ENCODE results near the gene LBP. TPM values are rescaled to one million over a fixed set of nuclear protein-coding genes. Genes with fewer than 3 reads are reported as not detected.
"Not testable (repeated sequence)": the region's sequence is repeated elsewhere in the genome, so short reads cannot be mapped to it uniquely, and the experiment has no call there.

Gene LBP
- total RNA-seq, 3 donors from 2014 or later, result 0.14 to 0.34 TPM; not detected in 1

- Histone ChIP-seq H3K4me1 (ENCODE audit: low read depth) (no peaks in the 10 kb centered on the region), H3K36me3 (ENCODE audit: low read depth) (no peaks in the 10 kb centered on the region), H3K4me3 (no peak overlapping the region), H3K9me3 (no peaks in the 10 kb centered on the region)
- TF ChIP-seq CTCF (IDR thresholded peaks at IDR 0.05), result no peak
- intact Hi-C loops (cut with DNase I, micrococcal nuclease), result loop anchor here in 1 of 2 donors (10.0 kb wide), 1 partner anchor 87 kb away; no protein-coding TSS in a partner anchor
- DNase-seq, result no peak
- ATAC-seq, result no peak
These were observed 34.8 kb upstream of the LBP start for GRCh38 chr20:38311491-38311890.

GRCh38 chr20:38313676-38314075 lies 32.6 kb upstream of the LBP start:
- DNase-seq, result no peak
- H3K9me3 ChIP-seq, result no peaks in the 10 kb centered on the region
- no peaks in the 10 kb centered on the region for H3K36me3 ChIP-seq (ENCODE audit: low read depth)
- H3K4me3 ChIP-seq, result no peak overlapping the region
- no peaks in the 10 kb centered on the region for H3K4me1 ChIP-seq (ENCODE audit: low read depth)
- no peak for TF ChIP-seq CTCF (IDR thresholded peaks at IDR 0.05)
- intact Hi-C loops (cut with DNase I, micrococcal nuclease), result loop anchor here in 1 of 2 donors (10.0 kb wide), 1 partner anchor 89 kb away; no protein-coding TSS in a partner anchor
- ATAC-seq, result no peak

- H3K4me3 ChIP-seq; H3K4me1 ChIP-seq (ENCODE audit: low read depth); DNase-seq; H3K9me3 ChIP-seq; H3K36me3 ChIP-seq (ENCODE audit: low read depth); ATAC-seq: not testable (repeated sequence)
- intact Hi-C loops (cut with DNase I, micrococcal nuclease), result loop anchor here in 1 of 2 donors (10.0 kb wide), 1 partner anchor 90 kb away; no protein-coding TSS in a partner anchor
These were observed 31.9 kb upstream of the LBP start for GRCh38 chr20:38314350-38314749.

- Histone ChIP-seq H3K9me3 (no peaks in the 10 kb centered on the region), H3K4me1 (ENCODE audit: low read depth) (no peaks in the 10 kb centered on the region), H3K36me3 (ENCODE audit: low read depth) (no peaks in the 10 kb centered on the region), H3K4me3 (no peak overlapping the region)
- no peak for TF ChIP-seq CTCF (IDR thresholded peaks at IDR 0.05)
- DNase-seq (no peak), ATAC-seq (no peak)
- intact Hi-C loops (cut with DNase I, micrococcal nuclease), result loop anchor here in 1 of 2 donors (10.0 kb wide), 1 partner anchor 91 kb away; no protein-coding TSS in a partner anchor
These were observed 30.9 kb upstream of the LBP start for GRCh38 chr20:38315290-38315966.

- no peaks in the 10 kb centered on the region for H3K36me3 ChIP-seq (ENCODE audit: low read depth)
- intact Hi-C loops (cut with DNase I, micrococcal nuclease), result loop anchor here in 1 of 2 donors (10.0 kb wide), 1 partner anchor 92 kb away; no protein-coding TSS in a partner anchor
- H3K4me1 ChIP-seq (ENCODE audit: low read depth), result no peaks in the 10 kb centered on the region
- ATAC-seq (no peak), DNase-seq (no peak)
- H3K9me3 ChIP-seq, result no peaks in the 10 kb centered on the region
- TF ChIP-seq CTCF (IDR thresholded peaks at IDR 0.05), result no peak
- H3K4me3 ChIP-seq, result no peak overlapping the region
These were observed 29.9 kb upstream of the LBP start for GRCh38 chr20:38316341-38316740.

GRCh38 chr20:38317422-38317821 lies 28.9 kb upstream of the LBP start:
- Histone ChIP-seq H3K36me3 (ENCODE audit: low read depth) (no peaks in the 10 kb centered on the region), H3K4me1 (ENCODE audit: low read depth) (no peaks in the 10 kb centered on the region), H3K9me3 (no peaks in the 10 kb centered on the region), H3K4me3 (no peak overlapping the region)
- ATAC-seq, result no peak
- no peak for DNase-seq
- intact Hi-C loops (cut with DNase I, micrococcal nuclease), result loop anchor here in 1 of 2 donors (10.0 kb wide), 1 partner anchor 93 kb away; no protein-coding TSS in a partner anchor
- TF ChIP-seq CTCF (IDR thresholded peaks at IDR 0.05), result no peak

Measured in mucosa of descending colon (tissue), 3 donors.